ENCODE results near the gene TGFBR3.

DNA sequence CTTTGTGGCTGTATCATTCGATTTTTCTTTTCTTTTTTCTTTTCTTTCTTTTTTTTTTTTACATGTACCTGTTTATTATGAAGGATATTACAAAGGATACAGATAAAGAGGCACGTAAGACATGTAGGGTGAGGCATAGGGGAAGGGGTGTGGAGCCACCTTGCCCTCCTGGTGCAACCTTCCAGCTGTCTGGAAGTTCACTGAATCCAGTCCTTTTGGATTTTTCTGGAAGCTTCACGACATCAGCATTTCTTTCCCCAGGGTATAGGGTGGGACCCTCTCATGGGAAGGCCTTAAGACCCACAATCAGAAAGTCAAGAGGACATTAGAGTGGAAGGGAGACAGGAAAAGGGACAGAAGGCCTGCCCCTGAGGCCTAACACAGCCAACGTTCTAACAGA lies 30.1 kb upstream of the TGFBR3 start:
- TF ChIP-seq POLR2A (IDR thresholded peaks at IDR 0.05; ENCODE audit: low read length) (no peak), GATA1 (IDR thresholded peaks at IDR 0.05; ENCODE audit: low read depth, low read length) (no peak)

Data from erythroblast (primary cell).